ENCODE results near the gene RMI2.

GRCh38 chr16:11299865-11300559, 45.2 kb upstream of the RMI2 start:
- TF ChIP-seq CTCF (conservative IDR thresholded peaks at IDR 0.05 in 1 of 2, IDR thresholded peaks at IDR 0.05 in 1 of 2; ENCODE audit: extremely low read depth in 1 of 2, insufficient read depth in 1 of 2, low read depth in 1 of 2, low read length in 2 of 2), result no peak
- no peak for TF ChIP-seq EZH2 (IDR thresholded peaks at IDR 0.05; ENCODE audit: borderline replicate concordance, low read length)
